ENCODE data around the gene CLCN2. TPM values are rescaled to one million over a fixed set of nuclear protein-coding genes. Genes with fewer than 3 reads are reported as not detected.

CLCN2 gene
- total RNA-seq, 1 donor from 2014 or later, result 8.1 TPM

DNA sequence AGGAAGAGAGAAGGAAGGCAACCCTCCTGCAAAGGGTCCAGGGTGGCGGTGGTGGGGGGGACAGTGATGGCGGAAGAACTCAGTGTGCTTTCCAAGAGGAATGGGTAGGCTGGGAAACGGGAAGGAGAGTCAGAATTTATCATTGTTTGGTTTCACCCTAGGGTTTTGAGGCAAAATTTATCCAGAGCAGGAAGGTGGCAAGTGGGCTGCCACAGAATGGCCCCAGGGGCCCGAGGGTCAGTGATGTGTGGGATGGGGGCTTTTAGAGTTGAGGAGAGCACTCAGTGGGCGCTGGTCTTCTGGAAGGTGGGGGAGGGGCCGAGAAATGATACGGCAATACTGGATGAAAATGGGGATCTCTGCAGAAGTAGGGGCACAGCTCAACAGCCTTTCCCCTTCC, 23.4 kb downstream of the CLCN2 start:
- Histone ChIP-seq H3K36me3 (peaks cover 0 to 26% of the 10 kb centered on the region in 2 donors), H3K4me1 (peaks cover 48% of the 10 kb centered on the region), H3K4me3 (peak overlapping the region in 1 of 2 donors; percentile 41), H3K27me3 (no peaks in the 10 kb centered on the region), H3K27ac (peak overlapping the region; percentile 97), H3K9me3 (no peaks in the 10 kb centered on the region)
- intact Hi-C loops (cut with DNase I), result loop anchor here (1.0 to 10.0 kb wide), 2 partner anchors 24 to 153 kb away; partner anchors contain the start of genes ABCF3 and EIF4G1
- TF ChIP-seq POLR2A (IDR thresholded peaks at IDR 0.05) (no peak), POLR2AphosphoS5 (IDR thresholded peaks at IDR 0.05; ENCODE audit: insufficient read depth in 1 of 2, low read depth in 1 of 2) (no peak)
- TF ChIP-seq, protein P1, sequence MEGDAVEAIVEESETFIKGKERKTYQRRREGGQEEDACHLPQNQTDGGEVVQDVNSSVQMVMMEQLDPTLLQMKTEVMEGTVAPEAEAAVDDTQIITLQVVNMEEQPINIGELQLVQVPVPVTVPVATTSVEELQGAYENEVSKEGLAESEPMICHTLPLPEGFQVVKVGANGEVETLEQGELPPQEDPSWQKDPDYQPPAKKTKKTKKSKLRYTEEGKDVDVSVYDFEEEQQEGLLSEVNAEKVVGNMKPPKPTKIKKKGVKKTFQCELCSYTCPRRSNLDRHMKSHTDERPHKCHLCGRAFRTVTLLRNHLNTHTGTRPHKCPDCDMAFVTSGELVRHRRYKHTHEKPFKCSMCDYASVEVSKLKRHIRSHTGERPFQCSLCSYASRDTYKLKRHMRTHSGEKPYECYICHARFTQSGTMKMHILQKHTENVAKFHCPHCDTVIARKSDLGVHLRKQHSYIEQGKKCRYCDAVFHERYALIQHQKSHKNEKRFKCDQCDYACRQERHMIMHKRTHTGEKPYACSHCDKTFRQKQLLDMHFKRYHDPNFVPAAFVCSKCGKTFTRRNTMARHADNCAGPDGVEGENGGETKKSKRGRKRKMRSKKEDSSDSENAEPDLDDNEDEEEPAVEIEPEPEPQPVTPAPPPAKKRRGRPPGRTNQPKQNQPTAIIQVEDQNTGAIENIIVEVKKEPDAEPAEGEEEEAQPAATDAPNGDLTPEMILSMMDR (IDR thresholded peaks at IDR 0.05), result no peak
- no peak for DNase-seq (ENCODE audit: extremely low spot score in 2 of 2)

DNA sequence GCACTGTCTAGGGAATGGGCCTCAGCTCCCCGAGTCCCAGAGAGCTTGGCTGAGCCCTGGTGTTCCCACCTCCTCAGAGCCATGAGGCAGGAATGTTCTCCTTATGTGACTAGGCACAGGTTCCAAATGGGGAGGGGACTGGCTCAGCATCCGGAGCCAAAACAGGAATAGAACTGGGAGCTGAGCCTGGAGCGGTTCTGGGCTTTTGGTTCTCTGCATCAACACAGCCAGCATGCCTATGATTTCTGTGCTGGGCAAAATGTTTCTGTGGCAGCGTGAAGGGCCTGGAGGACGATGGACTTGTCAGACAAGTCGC, 24.0 kb downstream of the CLCN2 start, which contains the start of gene FAM131A:
FAM131A (plus strand) TSS at position 202 of the 316 bp plus-strand sequence; CDS start at position 233, 31 bp downstream.
- Histone ChIP-seq H3K9me3 (no peaks in the 10 kb centered on the region), H3K27me3 (no peaks in the 10 kb centered on the region), H3K4me1 (peaks cover 48% of the 10 kb centered on the region), H3K36me3 (peaks cover 0 to 27% of the 10 kb centered on the region in 2 donors), H3K27ac (peak within 1 kb of the TSS; percentile 97), H3K4me3 (peak within 1 kb of the TSS; percentile 76 to 85)
- TF ChIP-seq, protein P1 (IDR thresholded peaks at IDR 0.05), result no peak
- no peak for TF ChIP-seq POLR2AphosphoS5 (IDR thresholded peaks at IDR 0.05; ENCODE audit: insufficient read depth in 1 of 2, low read depth in 1 of 2)
- no peak for TF ChIP-seq POLR2A (IDR thresholded peaks at IDR 0.05)
- DNase-seq (ENCODE audit: extremely low spot score in 2 of 2), result no peak
- intact Hi-C loops (cut with DNase I), result loop anchor here (10.0 kb wide), 1 partner anchor 153 kb away; the partner anchor contains the start of gene ABCF3

DNA sequence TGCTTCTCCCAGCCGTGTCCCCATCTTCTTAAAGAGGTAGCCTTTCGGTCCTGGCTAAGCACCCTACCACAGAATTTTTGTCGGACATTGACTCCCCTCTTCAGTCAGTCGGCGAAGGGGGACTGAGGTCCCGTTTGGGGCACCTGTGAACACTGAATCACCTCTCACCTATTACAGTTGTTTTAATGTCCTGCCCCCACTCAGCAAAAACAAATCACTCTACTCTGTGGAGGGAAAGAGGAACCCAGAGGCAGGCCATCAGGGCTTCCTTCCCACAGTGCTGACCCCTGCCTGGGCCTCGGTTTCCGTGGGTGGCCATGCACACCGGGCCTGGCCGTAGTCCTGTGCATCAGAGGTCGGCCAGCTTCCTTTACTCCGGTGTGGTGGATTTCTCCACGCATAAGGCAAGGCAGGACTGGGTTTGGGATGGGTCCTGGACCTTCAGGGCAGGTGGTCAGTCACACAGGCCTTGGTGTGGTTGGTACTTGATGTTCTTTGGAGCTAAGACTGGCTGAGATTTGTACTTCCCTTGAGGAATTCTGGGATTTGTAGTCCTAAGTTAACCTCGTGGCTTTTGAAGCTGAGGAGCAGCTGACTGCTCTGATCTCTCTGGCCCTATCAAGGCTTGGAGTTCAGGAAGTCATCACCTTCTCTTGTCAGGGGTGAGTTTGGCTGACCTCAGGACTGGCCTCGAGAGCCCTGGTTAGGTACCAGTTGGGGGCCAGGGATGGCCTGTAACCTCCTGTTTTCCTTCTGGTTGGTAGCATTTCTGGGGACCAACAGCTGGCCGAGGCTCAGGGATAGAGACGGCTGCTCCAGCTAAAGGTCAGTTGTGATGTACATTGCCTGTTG, 24.6 kb downstream of the CLCN2 start:
- TF ChIP-seq, protein P1 (IDR thresholded peaks at IDR 0.05), result no peak
- TF ChIP-seq POLR2AphosphoS5 (IDR thresholded peaks at IDR 0.05; ENCODE audit: insufficient read depth in 1 of 2, low read depth in 1 of 2), result peak; percentile 57 to 58

DNA sequence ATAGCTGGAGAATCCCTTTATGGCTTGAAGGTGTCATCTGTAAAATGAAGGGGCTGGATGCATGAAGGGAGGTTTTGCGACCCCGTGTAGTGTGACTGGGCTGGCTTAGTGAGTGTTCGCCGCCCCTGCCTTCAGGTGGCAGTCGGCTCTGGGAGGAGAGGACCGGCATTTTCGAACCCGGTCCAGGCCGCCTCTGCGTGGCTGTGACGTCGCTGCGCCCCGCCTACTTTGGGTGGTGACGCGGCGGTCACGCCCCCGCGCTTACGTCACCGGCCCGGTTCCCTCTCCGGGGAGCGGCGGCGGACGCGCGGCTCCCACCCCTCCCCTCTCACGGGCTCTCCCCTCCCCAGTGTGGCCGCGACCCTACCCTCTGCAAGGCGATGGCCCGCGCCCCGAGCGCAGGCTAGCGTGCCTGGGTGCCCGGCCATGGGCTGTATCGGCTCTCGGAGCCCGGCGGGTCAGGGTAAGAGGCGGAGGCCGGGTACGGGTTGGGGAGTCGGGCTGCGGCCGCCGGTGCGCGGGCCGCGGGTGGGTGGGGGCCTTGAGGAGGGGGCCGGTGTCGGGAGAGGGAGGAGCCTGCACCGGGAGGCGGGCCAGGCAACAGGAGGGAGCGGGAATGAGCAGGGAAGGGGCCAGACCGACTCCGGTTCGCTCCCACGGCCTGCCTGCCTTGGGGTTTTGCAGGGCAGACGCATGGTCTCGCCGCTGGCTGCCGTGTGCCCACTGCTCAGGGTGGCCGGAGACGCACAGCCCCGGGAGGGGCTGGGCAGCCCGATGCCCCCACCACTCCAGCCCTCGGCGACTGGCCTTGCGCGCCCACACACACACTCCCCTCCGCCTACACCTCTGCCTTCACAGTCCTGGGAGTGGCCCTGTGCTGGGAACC, 25.5 kb downstream of the CLCN2 start:
- intact Hi-C loops (cut with DNase I), result loop anchor here (10.0 kb wide), 1 partner anchor 151 kb away; the partner anchor contains the start of gene ABCF3
- peaks cover 0 to 41% of the 10 kb centered on the region in 2 donors for H3K36me3 ChIP-seq
- DNase-seq (ENCODE audit: extremely low spot score in 2 of 2), result no peak

More for the DNA sequence above, 24.6 kb downstream of the CLCN2 start:
- DNase-seq (ENCODE audit: extremely low spot score in 2 of 2), result no peak
- H3K27me3 ChIP-seq, result no peaks in the 10 kb centered on the region
- intact Hi-C loops (cut with DNase I), result loop anchor here (10.0 kb wide), 1 partner anchor 152 kb away; the partner anchor contains the start of gene ABCF3
- no peaks in the 10 kb centered on the region for H3K9me3 ChIP-seq
- H3K4me1 ChIP-seq, result peaks cover 48% of the 10 kb centered on the region
- peak overlapping the region; percentile 76 to 85 for H3K4me3 ChIP-seq
- peak overlapping the region; percentile 97 for H3K27ac ChIP-seq
- peaks cover 0 to 33% of the 10 kb centered on the region in 2 donors for H3K36me3 ChIP-seq

More for the DNA sequence above, 25.5 kb downstream of the CLCN2 start:
- Histone ChIP-seq H3K4me3 (peak overlapping the region; percentile 76 to 85), H3K27ac (peak overlapping the region; percentile 97), H3K27me3 (no peaks in the 10 kb centered on the region), H3K9me3 (no peaks in the 10 kb centered on the region), H3K4me1 (peaks cover 48% of the 10 kb centered on the region)
- TF ChIP-seq POLR2AphosphoS5 (IDR thresholded peaks at IDR 0.05; ENCODE audit: insufficient read depth in 1 of 2, low read depth in 1 of 2), result peak; percentile 38 to 98
- TF ChIP-seq, protein P1 (IDR thresholded peaks at IDR 0.05), result no peak
- peak in 1 of 2 donors; percentile 92 for TF ChIP-seq POLR2A (IDR thresholded peaks at IDR 0.05)

Measured in vagina (tissue), 2 donors.